Measurements from ENCODE around the gene CLIP2. TPM values are rescaled to one million over a fixed set of nuclear protein-coding genes. Genes with fewer than 3 reads are reported as not detected.
"Not testable (repeated sequence)": the region's sequence is repeated elsewhere in the genome, so short reads cannot be mapped to it uniquely, and the experiment has no call there.

CLIP2 gene
- total RNA-seq, 4 donors from 2014 or later = 25.5 to 44.3 (median 37.1) TPM

DNA sequence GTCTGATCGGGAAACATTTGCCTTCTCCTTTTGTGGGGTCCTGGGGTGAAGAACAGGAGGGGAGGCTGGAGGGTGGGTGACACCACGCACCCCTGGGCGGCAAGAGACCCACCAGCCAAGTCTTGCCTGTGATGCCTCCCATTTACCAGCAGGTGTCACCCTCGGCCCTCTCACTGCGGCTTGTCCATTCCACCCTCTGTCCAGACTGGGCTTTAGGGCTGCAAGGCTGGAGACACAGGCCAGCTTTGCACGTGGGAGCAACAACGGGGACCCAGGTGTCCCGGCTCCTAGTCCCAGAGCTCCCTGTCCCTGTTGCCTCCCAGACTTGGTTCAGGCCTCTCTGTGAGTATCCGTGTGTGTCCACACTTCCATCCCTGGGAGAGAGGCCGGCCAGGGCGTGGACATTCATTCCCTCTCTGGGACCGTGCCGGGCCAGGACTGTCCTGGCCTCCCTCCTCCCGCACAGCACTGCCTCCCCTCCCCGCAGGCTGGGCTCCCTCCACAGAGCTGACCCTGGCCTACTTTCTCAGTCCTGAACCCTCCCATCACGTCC, 128.3 kb downstream of the CLIP2 start:
- DNase-seq (ENCODE audit: extremely low spot score) = no peak
- Histone ChIP-seq H3K36me3 (no peaks in the 10 kb centered on the region), H3K9me3 (no peaks in the 10 kb centered on the region), H3K4me1 (peaks cover 3 to 12% (median 6%) of the 10 kb centered on the region in 4 donors), H3K27ac (replicated peaks in 1 of 4) (no peak overlapping the region), H3K4me3 (no peak overlapping the region), H3K27me3 (peaks cover 0 to 18% (median 0%) of the 10 kb centered on the region in 4 donors)
- no peak for TF ChIP-seq POLR2AphosphoS5 (IDR thresholded peaks at IDR 0.05)
- TF ChIP-seq, protein P1, sequence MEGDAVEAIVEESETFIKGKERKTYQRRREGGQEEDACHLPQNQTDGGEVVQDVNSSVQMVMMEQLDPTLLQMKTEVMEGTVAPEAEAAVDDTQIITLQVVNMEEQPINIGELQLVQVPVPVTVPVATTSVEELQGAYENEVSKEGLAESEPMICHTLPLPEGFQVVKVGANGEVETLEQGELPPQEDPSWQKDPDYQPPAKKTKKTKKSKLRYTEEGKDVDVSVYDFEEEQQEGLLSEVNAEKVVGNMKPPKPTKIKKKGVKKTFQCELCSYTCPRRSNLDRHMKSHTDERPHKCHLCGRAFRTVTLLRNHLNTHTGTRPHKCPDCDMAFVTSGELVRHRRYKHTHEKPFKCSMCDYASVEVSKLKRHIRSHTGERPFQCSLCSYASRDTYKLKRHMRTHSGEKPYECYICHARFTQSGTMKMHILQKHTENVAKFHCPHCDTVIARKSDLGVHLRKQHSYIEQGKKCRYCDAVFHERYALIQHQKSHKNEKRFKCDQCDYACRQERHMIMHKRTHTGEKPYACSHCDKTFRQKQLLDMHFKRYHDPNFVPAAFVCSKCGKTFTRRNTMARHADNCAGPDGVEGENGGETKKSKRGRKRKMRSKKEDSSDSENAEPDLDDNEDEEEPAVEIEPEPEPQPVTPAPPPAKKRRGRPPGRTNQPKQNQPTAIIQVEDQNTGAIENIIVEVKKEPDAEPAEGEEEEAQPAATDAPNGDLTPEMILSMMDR (IDR thresholded peaks at IDR 0.05) = peak; percentile 88 to 97 (median 95)
- intact Hi-C loops (cut with DNase I) = loop anchor here (5.0 kb wide), 1 partner anchor 150 kb away; no protein-coding TSS in a partner anchor
- WGBS = 30% methylated on average over 15 of the region's 16 CpGs

DNA sequence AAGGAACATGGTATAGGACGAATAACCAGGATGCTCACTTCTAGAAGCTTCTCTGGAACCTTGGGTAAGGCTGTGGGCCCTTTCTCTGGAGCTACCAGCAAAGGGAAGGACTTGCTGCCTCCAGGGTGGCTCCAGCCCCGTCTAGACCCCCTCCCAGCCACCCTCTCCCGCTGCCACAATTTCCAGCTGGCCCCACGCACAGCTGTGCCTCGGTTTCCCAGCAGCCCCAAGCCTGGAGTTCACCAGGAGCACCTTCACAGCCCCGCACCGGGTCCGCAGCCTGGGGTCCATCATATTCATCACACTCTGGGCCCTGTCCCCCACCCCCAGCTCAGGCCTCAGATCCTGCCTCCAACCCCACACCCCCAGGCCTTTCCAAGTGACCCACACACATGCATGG, 128.9 kb downstream of the CLIP2 start:
- H3K36me3 ChIP-seq = no peaks in the 10 kb centered on the region
- WGBS = 78% methylated on average over 5 of the region's 8 CpGs
- H3K9me3 ChIP-seq = no peaks in the 10 kb centered on the region
- peaks cover 3 to 12% (median 6%) of the 10 kb centered on the region in 4 donors for H3K4me1 ChIP-seq
- H3K27ac ChIP-seq (replicated peaks in 1 of 4) = no peak overlapping the region
- no peak overlapping the region for H3K4me3 ChIP-seq
- DNase-seq (ENCODE audit: extremely low spot score) = no peak
- intact Hi-C loops (cut with DNase I) = loop anchor here (5.0 kb wide), 1 partner anchor 149 kb away; no protein-coding TSS in a partner anchor
- TF ChIP-seq, protein P1 (IDR thresholded peaks at IDR 0.05) = no peak
- no peak for TF ChIP-seq POLR2AphosphoS5 (IDR thresholded peaks at IDR 0.05)
- TF ChIP-seq POLR2A (IDR thresholded peaks at IDR 0.05; ENCODE audit: low read depth) = no peak
- TF ChIP-seq EP300 (IDR thresholded peaks at IDR 0.05) = no peak
- H3K27me3 ChIP-seq = peaks cover 0 to 13% (median 0%) of the 10 kb centered on the region in 4 donors

DNA sequence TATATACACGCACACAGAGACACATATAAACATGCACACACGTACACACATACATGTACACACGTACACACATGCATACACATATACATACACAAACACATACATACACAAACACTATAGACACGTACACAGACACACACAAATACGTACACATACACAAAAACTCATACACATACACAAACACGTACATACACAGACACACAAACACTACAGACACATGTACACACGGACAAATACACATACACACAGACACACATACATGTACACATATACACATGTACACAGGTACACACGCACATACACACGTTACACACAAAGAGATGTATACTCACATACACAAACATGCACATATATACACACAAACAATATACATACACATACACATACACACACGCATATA, 129.3 kb downstream of the CLIP2 start:
- TF ChIP-seq, protein P1 (IDR thresholded peaks at IDR 0.05) = no peak
- TF ChIP-seq POLR2AphosphoS5 (IDR thresholded peaks at IDR 0.05) = no peak
- Histone ChIP-seq H3K27me3 (peaks cover 0 to 9% (median 0%) of the 10 kb centered on the region in 4 donors), H3K9me3 (no peaks in the 10 kb centered on the region), H3K4me1 (peaks cover 3 to 12% (median 6%) of the 10 kb centered on the region in 4 donors), H3K4me3 (no peak overlapping the region), H3K36me3 (no peaks in the 10 kb centered on the region), H3K27ac (replicated peaks in 1 of 4) (no peak overlapping the region)
- intact Hi-C loops (cut with DNase I) = loop anchor here (5.0 kb wide), 1 partner anchor 149 kb away; no protein-coding TSS in a partner anchor
- WGBS = 85% methylated on average over 10 of the region's 10 CpGs
- no peak for DNase-seq (ENCODE audit: extremely low spot score)

DNA sequence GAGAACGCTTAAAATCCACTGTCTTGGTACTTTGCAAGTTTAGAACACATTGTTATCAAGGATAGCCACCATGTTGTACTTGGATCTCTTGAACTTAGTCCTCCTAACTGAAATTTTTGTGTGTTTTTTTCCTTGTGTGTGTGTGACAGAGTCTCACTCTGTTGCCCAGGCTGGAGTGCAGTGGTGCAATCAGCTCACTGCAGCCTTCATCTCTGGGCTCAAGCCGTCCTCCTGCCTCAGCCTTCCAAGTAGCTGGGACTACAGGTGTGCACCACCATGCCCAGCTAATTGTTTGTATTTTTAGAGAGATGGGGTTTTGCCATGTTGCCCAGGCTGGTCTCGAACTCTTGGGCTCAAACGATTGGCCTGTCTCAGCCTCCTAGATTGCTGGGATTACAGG, 130.0 kb downstream of the CLIP2 start:
- not testable (repeated sequence) for H3K4me3 ChIP-seq; H3K27ac ChIP-seq (replicated peaks in 1 of 4); H3K9me3 ChIP-seq; DNase-seq (ENCODE audit: extremely low spot score); H3K36me3 ChIP-seq; H3K27me3 ChIP-seq
- H3K4me1 ChIP-seq = peaks cover 3 to 12% (median 6%) of the 10 kb centered on the region in 4 donors
- intact Hi-C loops (cut with DNase I) = loop anchor here (5.0 kb wide), 1 partner anchor 148 kb away; no protein-coding TSS in a partner anchor
- WGBS = 72% methylated on average over 4 of the region's 4 CpGs

DNA sequence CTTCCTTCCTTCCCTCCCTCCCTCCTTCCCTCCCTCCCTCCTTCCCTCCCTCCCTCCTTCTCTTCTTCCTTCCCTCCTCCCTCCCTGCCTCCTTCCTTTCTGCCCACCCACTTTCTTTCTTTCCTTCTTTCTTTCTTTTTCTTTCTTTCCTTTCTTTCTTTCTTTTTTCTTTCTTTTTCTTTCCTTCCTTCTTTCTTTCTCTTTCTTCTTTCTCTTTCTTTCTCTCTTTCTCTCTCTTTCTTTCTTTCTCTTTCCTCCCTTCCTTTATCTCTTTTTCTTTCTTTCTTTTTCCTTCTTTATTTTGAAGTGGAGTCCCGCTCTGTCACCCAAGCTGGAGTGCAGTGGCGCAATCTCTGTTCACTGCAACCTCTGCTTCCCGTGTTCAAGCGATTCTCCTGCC, 130.8 kb downstream of the CLIP2 start:
- no peaks in the 10 kb centered on the region for H3K36me3 ChIP-seq
- intact Hi-C loops (cut with DNase I) = no loop called here
- WGBS = 90% methylated on average over 4 of the region's 4 CpGs
- peaks cover 3 to 12% (median 6%) of the 10 kb centered on the region in 4 donors for H3K4me1 ChIP-seq
- no peak overlapping the region for H3K4me3 ChIP-seq
- no peaks in the 10 kb centered on the region for H3K9me3 ChIP-seq
- TF ChIP-seq POLR2A (IDR thresholded peaks at IDR 0.05; ENCODE audit: low read depth) (no peak), POLR2AphosphoS5 (IDR thresholded peaks at IDR 0.05) (no peak), EP300 (IDR thresholded peaks at IDR 0.05) (no peak)
- TF ChIP-seq, protein P1 (IDR thresholded peaks at IDR 0.05) = no peak
- H3K27ac ChIP-seq (replicated peaks in 1 of 4) = no peak overlapping the region
- DNase-seq (ENCODE audit: extremely low spot score) = no peak
- peaks cover 0 to 5% (median 0%) of the 10 kb centered on the region in 4 donors for H3K27me3 ChIP-seq

All from esophagus muscularis mucosa (tissue), 4 donors.